GM06990 (cell line): ENCODE data around the gene SEZ6L.

Source experiments
- DNase-seq: peaks from one replicate; pipeline ENCODE4 v3.0.0-alpha.2; 2011; ENCODE audit not compliant: insufficient read length; ENCODE audit errors: extremely low read depth
- H3K27me3 ChIP-seq: replicated peaks from 2 replicates; pipeline ENCODE4 v1.6.0; 2011; ENCODE audit warnings: low read length; ENCODE audit not compliant: control insufficient read depth, insufficient read depth
- H3K36me3 ChIP-seq: 2 replicates; pipeline ENCODE4 v1.5.1; 2011; ENCODE audit warnings: low read length; ENCODE audit not compliant: control insufficient read depth, insufficient read depth
- H3K4me3 ChIP-seq: replicated peaks from 2 replicates; pipeline ENCODE4 v1.5.1; 2011; ENCODE audit warnings: low read depth, mild to moderate bottlenecking, control low read depth, low read length
- TF ChIP-seq, protein P1 (sequence below): IDR thresholded peaks from 2 replicates; pipeline ENCODE4 v1.5.1; 2011; ENCODE audit warnings: low read length, control low read depth, mild to moderate bottlenecking, inconsistent platforms; ENCODE audit not compliant: insufficient read depth, poor library complexity, severe bottlenecking

Gene SEZ6L

DNA sequence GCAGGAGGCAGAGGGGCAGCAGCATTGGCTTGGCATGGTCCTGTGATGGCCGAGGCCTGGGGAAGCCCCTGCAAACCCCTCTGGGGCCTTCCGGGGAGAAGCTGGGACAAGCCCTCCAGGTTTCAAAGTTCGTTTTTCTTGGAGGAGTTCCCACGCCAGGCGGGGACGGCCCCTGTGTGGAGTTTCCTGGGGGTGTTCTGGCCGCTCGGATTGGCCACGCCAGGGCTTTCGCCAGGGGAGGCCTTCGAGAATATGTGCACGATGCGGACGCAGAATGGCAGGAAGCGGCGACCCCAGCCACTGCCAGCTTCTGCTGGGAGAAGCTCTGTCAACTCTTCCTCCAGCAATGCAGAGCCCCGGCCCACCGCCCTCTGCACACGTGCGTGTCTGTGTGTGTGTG, 157.5 kb downstream of the SEZ6L start:
- Histone ChIP-seq H3K27me3 (no peaks in the 10 kb centered on the region; the same call in 1 of the 2 replicates), H3K36me3 (no peaks in the 10 kb centered on the region), H3K4me3 (no peak overlapping the region)
- no peak for DNase-seq
- TF ChIP-seq, protein P1, sequence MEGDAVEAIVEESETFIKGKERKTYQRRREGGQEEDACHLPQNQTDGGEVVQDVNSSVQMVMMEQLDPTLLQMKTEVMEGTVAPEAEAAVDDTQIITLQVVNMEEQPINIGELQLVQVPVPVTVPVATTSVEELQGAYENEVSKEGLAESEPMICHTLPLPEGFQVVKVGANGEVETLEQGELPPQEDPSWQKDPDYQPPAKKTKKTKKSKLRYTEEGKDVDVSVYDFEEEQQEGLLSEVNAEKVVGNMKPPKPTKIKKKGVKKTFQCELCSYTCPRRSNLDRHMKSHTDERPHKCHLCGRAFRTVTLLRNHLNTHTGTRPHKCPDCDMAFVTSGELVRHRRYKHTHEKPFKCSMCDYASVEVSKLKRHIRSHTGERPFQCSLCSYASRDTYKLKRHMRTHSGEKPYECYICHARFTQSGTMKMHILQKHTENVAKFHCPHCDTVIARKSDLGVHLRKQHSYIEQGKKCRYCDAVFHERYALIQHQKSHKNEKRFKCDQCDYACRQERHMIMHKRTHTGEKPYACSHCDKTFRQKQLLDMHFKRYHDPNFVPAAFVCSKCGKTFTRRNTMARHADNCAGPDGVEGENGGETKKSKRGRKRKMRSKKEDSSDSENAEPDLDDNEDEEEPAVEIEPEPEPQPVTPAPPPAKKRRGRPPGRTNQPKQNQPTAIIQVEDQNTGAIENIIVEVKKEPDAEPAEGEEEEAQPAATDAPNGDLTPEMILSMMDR, result no peak

DNA sequence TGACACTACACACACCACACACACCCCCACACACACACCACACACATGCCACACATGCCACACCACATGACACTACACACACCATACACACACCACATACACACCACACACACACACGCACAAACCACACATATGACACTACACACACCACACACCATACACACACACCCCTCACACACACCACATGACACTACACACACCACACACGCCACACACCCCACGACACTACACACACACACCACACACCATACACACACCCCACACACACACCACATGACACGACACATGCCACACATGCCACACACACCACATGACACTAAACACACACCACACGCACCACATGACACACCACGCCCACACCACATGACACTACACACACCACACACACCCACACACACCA, 158.0 kb downstream of the SEZ6L start:
- DNase-seq, result no peak
- TF ChIP-seq, protein P1, result no peak
- Histone ChIP-seq H3K27me3 (no peaks in the 10 kb centered on the region; the same call in 1 of the 2 replicates), H3K36me3 (no peaks in the 10 kb centered on the region), H3K4me3 (no peak overlapping the region)

DNA sequence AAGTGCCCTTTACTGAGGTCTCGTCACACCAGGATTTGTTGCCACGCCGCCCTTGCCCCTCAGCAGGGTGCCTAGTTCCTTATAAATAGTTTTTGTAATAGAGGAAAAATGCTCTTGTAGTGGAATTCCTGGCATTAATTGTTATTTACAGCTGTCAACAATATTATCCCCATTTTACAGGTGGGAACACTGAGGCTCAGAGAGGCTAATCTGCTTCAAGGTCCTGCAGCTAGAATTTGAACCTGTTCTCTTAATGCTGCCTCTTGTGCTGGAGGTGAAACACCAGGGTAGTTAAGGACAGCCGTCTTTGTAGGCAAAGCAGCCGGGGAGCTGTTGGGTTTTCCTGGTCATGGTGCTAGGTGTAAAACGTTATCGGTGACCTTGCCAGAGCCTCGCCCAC, 159.0 kb downstream of the SEZ6L start:
- Histone ChIP-seq H3K36me3 (no peaks in the 10 kb centered on the region), H3K4me3 (no peak overlapping the region), H3K27me3 (no peaks in the 10 kb centered on the region; the same call in 1 of the 2 replicates)
- DNase-seq, result no peak
- TF ChIP-seq, protein P1, result no peak

DNA sequence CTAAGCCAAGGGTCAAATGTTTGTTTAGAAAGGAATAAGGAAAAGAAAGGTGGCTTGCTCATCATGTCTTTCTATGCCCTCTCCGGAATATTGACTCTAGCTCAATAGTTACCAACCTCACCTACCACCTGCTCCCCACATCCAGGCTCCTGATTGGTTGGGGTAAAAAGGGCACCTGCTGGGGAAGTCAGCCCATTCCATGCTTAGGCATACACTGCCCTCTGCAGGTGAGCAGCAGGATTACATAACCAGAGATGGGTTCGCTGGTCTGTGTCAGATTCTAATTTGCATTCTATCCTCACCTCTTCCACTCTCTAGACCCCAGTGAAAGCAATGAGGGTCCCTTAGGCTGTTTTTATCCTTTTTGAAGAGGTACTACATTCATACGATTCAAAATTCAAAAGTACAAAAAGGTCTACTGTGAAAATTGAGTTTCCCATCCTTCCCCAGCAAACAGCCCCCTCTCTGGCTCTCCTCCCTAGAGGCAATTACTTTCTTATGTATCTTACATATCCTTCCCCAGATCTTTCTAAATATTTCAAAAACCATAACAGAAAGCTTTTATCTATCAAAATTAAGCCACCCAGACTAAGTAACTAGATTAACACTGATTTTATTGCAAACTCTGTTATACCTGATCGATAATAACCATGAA, 161.8 kb downstream of the SEZ6L start:
- Histone ChIP-seq H3K4me3 (no peak overlapping the region), H3K27me3 (no peaks in the 10 kb centered on the region; the same call in 1 of the 2 replicates), H3K36me3 (no peaks in the 10 kb centered on the region)
- no peak for DNase-seq
- TF ChIP-seq, protein P1, result peak; percentile 90

DNA sequence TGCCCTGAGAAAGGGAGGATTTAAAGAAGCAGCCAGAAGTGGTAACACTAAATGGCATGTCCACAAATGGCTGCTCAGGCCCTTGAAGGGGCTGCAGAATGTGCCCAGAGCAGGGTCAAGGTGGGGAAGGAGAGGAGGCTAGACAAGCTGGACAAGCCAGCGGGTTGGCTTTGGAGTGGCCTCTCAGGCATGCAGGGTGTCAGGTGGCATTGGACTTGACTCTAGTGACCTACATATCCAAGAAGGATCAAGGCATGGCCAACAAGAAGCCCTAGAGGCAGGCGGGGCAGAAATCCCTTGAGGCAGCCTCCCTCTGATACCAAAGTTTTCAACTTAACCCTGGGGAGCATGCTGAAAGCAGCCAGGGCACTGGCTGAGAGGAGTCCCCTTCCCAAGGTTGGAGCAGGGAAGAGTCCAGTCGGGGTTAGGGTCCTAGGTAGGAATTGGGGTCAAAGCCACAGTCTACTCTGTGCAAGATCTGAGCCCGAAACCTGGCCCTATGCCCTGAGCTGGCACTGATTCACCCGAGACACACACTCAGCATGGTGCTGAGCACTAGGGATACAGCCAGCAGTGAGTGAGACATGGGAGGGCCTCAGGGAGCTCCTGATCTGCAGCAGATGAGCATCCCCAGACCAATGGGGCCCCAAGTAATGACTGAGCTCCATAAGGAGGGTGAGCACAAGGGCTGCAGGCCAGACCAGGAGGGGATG, 164.0 kb downstream of the SEZ6L start:
- no peak for DNase-seq
- TF ChIP-seq, protein P1, result no peak
- Histone ChIP-seq H3K36me3 (no peaks in the 10 kb centered on the region), H3K4me3 (no peak overlapping the region), H3K27me3 (no peaks in the 10 kb centered on the region)

DNA sequence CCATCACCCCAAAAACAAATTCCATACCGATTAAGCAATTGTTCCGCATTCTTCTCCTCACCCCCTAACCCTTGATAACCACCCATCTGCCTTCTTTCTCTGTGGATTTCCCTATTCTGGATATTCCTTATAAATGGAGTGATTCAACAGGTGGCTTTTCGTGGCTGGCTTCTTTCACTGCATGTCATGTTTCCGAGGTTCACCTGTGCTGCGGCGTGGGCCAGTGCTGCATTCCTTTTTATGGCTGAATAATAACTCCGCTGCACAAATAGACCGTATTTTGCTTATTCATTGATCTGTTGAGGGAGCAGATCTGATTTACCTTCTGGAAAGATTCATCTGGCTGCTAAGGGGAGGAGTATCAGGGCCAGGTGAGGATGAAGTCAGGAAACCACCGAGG, 165.0 kb downstream of the SEZ6L start:
- no peaks in the 10 kb centered on the region for H3K27me3 ChIP-seq
- TF ChIP-seq, protein P1, result no peak
- no peaks in the 10 kb centered on the region for H3K36me3 ChIP-seq
- DNase-seq, result no peak
- no peak overlapping the region for H3K4me3 ChIP-seq
